HG02870 (cell line): ENCODE data around the gene LGI1.
"Not testable (repeated sequence)": the region's sequence is repeated elsewhere in the genome, so short reads cannot be mapped to it uniquely, and the experiment has no call there.

Experiments used
- ATAC-seq: cut with Tn5 transposase; IDR thresholded peaks from one replicate; pipeline ENCODE4 v1.9.1; 2021; ENCODE audit warnings: mild to moderate bottlenecking, moderate library complexity; ENCODE audit not compliant: unreplicated experiment

Gene LGI1

DNA sequence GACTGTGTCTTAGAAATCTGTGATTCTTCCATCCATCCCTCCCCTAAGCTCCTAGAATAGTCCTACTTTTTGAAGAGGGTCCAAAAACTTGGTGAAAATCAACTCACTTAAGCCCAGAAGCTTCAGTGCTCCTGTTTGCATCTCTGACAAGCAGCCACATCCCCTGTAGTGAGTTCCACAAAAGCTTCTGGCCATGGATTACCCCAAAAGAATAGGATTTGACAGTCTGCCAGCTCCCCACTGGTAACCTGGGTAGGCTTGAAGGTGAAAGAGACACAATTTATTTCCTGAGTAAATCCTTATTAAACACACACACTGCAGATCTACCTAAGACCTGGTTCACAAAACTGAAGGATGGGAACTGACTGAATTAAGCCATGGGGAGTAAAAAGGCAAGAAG lies 46.5 kb downstream of the LGI1 start:
- ATAC-seq, result no peak

DNA sequence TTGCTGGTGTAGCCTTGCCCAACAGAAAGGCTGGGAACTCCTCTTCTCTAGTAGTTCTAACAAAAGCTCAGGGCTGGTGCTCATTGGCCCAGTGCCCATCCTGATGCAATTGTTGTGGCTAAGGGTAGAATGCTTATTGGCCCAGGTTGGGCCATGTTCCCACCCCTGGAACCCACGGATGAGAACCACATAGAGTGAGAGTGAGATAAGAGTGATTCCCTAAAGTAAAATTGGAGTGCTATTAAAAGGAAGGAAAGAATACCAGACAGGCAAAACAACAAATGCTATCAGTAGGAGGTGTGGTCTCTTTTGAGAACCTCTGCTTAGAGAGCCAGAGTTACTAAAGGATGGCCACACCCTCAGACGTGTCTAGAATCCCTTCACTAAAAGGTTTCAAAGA lies 49.2 kb downstream of the LGI1 start:
- ATAC-seq, result no peak

DNA sequence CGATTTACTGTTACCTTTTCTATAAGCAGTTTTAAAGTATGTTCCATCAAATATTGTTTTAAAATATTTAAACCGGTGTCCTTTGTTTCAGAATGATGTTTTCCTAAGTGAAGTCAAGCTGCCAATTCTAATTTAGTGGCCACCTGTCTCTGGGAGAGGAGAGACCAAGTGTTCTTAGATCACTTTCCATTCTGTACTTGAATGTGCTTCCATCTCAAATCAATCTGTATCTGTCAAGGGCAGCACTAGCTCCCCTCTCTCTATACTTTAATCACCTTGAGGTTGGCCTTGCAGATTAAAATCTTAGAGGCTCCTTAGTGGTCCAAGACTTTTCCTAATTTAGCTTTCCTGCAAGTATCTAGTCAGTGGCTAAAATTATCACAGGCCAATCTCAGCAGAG lies 49.6 kb downstream of the LGI1 start:
- no peak for ATAC-seq

DNA sequence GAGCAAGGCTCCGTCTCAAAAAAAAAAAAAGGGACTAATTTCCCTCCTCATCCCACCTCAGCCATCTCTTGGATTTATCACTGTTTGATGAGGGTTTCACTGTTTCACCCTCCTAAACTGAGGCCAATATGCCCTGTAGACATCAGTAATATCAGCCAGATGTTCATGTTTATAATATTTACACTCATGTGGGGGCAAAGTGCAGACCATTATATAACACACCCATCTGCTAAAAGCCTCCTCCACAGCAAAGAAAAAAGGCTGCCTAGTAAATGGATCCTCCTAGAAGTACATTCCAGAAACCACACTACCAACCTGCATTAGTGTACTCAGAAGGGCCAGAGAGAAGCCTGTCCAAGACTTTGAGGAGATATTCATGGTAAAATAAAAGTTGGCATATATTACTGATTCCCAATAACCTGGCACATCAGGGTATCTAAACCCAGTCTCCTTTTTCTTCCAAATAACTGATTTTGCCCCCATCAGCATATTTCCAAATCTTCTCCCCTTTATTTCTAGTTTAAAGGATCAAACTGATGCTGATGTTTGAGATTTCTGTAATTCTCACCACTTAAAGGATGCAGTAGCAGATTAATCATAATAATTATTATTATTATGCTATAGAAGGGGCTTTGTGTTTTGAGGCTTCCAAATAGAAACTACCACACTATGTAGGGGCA lies 55.1 kb downstream of the LGI1 start:
- no peak for ATAC-seq

DNA sequence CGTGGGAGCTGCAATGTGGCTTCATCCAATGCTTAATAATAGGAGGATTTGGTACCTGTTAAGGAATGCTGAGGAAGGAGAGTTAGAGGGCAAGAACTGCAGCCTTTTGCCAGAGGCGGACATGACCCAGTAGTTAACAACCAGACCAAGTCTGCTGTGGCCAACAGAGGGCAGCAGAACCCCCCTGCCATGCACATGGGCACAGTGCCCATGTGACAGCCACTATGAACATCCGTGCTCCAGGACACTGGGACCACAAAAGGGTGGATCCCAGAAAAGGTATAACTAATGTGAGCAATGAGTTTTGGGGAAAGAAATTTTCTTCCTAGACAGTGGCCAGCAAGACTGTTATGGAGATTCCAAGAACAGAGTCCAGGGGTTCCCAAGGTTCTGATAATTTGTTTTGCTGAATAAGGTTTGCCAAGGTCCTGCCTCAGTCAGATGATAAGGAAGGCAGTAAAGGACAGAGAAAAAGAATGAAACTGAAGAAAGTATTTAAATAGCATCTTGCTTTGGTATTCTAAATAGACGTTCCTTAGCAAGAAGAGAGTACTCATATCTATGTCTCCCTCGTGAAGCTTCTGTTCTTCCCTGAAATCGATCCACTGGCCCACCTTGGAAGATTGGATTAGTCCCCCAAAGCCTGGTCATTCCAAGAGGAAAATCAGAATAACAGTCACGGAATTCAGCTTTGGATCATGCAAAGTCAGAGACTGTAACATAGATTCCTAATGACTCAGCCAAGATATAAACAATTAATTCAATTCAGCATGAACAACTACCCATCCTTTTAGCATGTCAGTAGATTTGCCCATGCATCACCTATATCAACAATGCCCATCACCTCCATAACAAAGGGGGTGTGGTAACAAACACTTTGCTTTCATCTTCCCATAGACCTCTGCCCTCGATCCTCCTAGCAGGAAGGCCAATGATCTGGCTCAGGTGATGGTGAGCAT lies 56.0 kb downstream of the LGI1 start:
- ATAC-seq, result no peak

DNA sequence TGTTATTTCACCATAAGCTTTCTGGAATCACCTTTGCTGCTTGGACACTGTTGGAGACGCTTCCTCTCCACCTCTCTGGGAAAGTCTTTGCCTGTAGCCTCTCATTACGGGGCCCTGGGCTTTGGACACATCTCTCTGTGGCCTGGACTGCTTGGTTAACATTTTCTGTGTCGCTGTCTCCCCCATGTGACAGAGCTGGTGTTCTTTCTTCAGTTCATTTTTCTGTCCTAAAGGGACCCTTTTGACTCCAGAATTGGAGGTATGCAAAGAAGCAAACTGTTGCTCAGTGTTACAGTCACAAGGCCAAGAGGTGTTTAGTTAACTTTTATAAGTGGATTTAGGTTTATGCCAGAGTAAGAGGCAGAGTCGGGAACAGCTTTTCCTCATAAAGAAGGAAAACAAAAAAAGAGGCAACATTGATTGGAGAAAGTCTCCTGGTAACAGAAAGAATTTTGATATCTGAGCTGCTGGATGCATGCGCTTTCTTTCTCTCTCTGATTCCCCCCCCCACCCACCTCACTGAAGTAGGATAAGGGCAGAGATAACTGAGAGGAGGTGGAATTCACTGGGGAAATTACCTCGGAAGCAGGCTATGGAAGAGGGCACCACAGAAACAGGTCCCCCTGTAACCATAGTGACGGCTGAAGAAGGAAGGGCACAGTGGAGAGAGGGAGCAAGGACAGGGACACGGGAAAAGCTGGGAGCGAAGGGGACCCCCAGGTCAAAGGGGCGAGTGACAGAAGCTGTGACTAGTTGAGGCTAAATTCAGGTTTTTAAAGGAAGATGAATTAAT lies 57.8 kb downstream of the LGI1 start:
- no peak for ATAC-seq

DNA sequence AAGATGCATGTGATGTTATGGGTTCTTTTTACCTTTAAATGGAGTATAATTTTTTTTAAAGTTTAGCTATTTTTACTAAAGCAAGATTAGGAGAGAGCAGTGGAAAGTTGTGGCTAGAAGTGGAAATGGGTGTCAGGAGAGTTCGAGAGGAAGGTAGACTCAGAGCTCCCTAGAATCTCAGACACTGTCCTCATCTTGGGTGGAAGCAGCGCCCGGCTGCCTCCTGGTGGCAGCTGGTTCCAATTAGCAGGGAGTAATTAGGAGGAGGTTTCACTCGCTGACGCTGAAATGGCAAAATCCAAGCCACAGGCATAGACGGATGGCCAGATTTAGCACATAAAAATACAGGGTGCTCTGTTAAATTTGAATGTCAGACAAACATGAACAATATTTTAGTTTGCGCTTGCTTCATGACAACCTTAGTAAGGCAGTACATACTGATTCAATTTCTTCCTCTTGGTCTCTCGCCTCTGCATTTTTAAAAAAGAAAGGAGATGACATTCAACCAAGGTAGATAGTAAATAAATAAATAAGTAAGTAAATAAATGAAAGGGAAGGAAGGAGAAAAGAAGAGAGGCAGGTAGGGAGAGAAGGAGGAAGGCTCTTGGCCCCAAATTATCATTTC lies 58.5 kb downstream of the LGI1 start:
- no peak for ATAC-seq

DNA sequence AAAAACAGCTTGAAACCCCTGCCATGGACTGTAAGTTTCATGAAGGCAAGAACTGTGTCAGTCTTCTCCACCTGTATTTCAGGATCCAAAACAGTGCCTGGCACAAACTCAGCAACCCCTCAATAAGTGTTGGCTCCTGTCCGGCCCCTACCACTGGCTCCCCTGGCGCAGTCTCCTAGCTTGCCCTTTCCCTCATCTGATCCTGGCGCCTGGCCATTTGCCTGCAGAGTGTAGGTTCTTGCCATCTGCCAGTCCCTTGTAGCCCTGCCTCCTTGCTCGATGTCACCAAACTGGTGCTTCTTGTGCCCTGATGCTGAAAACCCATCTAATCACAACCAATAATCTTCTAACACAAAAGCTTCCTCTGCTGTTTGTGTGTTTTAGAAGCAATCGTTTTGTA lies 60.4 kb downstream of the LGI1 start:
- no peak for ATAC-seq

DNA sequence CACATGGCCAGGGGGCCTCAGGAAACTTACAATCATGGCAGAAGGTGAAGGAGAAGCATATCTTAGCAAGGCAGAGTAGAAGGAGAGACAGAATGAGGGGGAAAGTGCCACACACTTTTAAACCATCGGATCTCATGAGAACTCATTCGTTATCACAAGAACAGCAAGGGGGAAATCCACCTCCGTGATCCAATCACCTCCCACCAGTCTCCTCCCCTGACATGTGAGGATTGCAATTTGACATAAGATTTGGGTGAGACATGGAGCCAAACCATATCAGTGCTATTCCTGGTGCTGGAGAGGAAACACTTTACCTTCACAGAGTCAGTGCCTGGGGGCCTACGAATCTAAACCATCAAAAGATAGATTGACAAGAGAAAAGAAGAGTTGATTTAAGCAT lies 61.8 kb downstream of the LGI1 start:
- no peak for ATAC-seq

DNA sequence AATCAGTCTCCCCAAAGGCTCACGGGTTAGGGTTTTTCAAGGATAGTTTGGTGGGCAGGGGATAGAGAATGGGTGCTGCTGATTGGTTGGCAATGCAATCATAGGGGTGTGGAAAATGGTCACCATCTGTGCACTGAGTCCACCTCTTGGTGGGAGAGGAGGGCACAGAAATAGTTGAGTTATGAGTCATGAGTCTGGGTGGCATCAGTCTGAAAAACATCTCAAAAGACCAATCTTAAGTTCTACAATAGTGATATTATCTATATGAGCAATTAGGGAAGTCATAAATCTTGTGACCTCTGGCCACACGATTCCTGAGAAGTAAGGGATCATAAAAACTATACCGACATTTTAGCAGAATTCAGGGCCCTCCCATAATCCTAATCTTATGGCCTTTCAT lies 62.7 kb downstream of the LGI1 start:
- no peak for ATAC-seq

DNA sequence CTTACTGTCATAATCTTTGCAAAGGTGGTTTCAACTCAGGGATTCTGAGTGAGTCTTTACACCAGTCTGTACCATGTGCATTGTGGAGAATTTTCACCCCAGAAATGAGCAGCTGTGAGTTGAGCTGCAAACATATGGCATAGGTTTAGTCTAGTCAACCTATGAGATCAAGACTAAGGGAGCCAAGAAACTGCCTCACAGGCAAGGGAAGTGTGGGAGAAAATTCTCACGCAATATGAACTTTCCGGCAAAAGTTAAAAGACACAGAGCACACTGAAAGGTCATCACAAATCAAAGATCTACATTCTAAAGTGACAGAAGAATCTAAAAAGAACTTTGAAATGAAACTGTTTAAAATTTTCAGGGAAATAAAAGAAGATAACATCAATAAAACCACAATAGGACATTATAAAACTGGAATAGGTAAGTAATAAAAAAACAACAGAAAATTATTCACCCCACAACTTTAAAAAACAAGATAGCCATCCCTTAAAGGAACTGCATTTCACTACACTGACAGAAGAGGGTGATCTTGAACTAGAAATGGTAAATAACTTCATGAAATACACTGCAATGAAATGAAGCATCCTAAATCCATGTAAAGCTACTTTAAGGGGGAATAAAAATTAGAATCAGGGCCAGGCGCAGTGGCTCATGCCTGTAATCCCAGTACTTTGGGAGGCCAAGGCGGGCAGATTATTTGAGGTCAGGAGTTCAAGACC lies 63.5 kb downstream of the LGI1 start:
- ATAC-seq, result no peak

DNA sequence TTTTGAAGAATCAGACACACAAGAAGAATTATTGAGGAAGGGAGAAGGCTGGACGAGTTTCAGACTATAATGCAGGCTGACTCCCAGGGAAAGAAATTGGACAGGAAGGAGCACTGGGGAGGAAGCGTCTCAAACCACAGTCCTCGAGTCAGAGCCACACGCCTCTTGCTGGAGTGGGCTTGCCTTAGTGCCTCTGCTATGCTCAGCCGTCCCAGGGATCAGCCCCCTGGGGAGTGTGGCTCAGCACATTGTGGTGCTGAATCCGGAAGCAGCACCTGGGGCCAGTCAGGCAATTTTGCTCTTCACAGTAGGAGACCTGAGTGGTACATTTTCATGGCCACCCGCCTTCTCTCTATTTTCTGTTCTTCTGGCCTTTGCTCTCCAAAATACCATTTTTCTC lies 68.6 kb downstream of the LGI1 start:
- ATAC-seq, result no peak

DNA sequence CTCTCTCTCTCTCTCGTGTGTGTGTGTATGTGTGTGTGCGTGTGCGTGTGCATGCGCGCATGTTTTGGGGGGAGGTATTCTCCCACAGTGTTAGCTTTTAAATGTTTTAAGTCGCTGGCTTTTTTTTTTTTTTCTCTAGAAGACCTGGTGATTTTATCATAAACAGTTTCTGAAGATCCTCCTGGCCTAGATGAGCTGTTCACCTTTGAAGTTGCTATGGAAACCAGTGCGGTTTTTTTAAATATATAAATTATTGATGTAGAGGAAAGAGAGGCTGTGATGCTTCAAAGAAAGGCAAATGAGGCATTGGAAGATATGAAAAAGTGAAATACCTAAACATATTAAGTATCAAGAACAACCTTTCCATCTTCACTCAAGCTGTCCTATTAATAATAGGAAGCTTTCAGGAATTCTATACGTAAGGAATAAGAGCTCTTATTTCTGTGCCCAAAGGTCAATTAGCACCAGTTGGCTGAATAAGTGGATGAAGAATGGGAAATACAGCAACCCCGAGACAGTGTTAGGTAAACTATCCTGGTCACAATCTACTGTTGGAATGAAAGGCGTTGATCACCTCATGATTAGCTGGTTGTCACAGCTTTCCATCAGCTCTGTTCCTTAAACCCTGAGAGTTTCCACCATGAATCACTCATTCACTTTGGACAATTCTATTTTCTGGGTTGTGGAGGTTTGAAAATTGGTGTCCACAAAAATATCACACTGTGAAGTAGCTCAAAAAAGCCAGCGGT lies 69.5 kb downstream of the LGI1 start:
- ATAC-seq, result no peak

DNA sequence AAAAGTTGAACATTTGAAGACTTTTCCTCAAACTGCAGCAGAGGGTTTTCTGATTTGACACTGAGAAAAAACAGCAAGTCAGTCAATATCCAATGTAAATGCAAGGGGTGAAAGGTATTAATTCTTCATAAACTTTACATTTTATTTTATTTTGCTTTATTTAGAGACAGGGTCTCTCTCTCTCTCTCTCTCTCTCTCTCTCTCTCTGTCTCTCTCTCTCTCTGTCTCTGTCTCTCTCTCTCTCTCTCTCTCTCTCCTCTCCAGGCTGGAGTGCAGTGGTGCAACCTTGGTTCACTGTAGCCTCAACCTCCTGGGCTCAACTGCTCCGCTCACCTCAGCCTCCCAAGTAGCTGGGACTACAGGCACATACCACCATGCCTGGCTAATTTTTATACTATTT lies 73.3 kb downstream of the LGI1 start:
- ATAC-seq, result not testable (repeated sequence)

DNA sequence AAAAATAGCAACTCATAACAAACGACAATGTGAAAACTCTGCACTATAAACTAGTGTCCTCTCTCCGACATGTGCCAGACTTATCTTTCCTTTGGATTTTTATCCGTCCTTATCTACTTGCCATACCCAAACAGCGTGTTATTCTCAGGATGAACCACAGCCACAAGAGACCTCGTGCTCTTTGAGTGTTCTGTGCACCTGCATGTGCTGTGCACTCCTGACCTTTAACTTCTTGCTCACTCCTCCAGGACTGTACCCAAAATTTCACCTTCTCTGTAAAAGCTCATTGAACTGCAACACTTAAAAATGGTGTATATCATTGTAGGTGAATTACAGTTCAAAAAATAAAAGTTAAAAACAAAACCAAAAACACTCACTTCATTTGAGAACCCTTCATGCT lies 78.0 kb downstream of the LGI1 start:
- ATAC-seq, result no peak

DNA sequence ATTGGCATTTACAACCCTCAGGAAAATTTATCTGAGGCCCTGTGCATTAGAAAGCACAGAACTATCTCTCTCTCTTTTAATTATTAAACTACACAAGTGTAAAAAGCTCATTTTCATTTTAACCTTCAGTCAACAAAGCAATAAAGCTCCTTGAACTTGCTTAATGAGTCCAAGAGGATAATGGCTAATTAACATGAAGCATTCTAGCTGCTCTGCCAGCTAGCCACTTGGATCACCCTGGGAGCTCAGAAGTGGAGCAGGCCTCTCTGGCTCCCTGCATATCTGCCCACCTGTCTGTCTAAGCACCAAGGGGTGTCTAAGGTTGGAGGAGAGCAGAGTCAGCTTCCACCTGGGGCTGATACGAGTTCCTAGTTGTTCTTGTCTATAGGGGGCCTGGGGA lies 80.1 kb downstream of the LGI1 start:
- ATAC-seq, result no peak

DNA sequence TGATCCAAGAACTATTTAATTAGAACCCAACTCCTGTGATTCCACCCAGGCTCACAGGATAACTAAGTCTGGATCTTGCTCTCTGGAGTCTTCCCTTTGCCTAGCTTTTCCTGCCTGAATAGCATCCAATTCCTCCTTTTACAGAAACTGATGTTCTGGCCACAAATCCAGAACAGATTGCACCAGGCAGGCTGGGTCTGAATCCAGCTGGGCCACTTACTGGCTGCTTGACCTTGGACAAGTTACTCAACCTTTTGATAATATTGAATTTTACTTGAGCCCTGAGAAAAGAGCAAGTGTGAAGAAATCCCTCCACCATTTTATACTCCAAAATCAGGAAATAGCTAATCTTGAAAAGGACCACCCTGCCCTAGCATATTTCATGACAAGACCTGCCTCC lies 80.5 kb downstream of the LGI1 start:
- no peak for ATAC-seq

DNA sequence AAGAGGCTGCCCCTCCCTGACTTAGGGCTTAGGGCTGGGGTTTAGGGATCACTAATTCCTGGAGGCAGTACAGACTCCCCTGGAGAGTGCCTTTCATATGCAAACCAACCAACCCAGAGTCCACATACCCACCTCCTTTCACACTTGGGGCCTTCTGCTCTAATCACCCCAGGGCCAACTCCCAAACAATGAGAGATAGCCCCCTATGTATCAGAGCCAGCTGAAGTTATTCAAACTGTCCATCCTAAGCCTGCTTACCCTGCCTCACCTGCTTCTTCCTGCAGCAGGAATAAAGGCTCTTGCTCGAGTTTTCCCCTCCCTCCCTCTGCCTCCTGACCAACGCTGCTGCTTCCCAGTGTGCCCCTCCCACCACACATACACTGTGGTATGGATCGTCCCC lies 84.2 kb downstream of the LGI1 start:
- no peak for ATAC-seq

DNA sequence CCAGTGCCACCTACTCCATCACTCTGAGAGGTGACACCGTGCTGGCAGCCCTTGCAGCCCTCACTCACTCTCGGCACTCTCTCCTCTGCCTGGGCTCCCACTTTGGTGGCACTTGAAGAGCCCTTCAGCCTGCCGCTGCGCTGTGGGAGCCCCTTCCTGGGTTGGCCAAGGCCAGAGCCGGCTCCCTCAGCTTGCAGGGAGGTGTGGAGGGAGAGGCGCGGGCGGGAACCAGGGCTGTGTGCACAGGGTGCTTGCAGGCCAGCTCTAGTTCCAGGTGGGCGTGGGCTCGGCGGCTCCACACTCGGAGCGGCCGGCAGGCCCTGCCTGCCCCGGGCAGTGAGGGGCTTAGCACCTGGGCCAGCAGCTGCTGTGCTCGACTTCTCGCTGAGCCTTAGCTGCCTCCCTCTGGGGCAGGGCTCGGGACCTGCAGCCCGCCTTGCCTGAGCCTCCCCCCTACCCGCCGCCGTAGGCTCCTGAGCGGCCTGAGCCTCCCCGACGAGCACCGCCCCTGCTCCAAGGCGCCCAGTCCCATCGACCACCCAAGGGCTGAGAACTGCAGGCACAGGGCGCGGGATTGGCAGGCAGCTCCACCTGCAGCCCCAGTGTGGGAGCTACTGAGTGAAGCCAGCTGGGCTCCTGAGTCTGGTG lies 87.4 kb downstream of the LGI1 start:
- no peak for ATAC-seq
